Measurements from ENCODE around the gene CXCL17.

Gene CXCL17

DNA sequence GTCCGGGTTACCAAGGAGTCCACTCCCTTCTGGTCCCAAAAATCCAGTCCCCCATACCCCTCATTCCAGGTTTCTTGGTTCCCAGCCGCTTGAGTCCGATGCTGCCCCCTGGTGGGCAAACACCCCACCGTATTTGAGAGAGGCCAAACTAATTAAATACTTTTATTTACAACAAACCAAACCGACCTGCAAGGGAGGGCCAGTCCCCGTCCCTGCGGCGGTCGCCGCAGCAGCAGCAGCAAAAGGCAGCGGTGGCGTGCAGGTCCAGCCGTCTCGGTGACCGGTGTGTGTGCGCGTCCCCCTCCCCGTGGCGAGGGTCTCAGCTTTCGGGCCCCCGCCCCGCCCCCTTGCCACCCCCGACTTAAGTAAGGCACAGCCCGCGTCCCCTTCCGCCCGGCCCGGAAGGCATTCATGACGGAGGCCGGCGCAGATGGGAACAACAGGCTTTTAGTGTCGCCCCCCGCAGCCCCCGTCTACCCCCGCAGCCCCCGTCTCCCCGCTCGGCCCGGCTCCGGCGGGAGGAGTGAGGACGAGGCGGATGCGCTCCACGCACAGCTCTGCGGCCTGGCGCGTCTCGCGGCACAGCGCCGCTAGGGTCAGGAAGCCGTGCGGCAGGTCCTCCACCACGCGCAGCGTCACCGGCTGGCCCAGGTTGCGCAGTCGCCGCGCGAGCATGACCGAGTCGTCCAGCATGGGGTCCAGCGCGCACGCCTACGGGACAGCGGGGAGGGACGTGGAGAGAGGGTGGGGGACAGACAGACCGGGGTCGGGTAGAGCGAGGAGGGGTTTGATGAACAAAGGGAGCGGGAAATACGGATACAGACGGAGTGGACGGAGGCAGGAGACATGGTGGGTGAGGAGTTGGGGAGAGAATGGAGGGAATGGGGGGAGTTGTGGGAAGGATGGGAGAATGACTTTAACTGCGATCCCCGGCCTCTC, 41.1 kb downstream of the CXCL17 start:
- peak; percentile 48 for FAIRE-seq
- DNase-seq (ENCODE audit: low spot score): peak; percentile 66

DNA sequence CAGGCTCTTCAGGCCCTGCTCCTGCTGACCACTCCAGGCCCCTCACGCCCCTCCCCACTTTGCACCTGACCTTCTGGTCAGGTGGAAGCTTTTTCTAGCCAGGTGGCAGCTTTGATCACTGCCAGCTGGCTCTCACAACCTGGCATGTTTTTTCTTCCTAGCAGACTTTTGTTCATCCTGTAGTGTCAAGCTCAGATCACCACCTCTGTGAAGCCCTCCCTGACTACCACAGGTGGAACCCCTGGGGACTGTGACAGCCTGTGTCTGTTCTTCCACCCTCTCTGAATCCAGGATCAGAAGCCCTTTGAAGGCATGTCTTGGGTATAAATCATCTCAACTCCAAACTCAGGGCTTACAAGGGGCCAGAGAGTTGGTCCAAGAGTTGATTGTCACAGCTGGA, 42.3 kb downstream of the CXCL17 start:
- DNase-seq (ENCODE audit: low spot score): no peak
- FAIRE-seq: no peak

DNA sequence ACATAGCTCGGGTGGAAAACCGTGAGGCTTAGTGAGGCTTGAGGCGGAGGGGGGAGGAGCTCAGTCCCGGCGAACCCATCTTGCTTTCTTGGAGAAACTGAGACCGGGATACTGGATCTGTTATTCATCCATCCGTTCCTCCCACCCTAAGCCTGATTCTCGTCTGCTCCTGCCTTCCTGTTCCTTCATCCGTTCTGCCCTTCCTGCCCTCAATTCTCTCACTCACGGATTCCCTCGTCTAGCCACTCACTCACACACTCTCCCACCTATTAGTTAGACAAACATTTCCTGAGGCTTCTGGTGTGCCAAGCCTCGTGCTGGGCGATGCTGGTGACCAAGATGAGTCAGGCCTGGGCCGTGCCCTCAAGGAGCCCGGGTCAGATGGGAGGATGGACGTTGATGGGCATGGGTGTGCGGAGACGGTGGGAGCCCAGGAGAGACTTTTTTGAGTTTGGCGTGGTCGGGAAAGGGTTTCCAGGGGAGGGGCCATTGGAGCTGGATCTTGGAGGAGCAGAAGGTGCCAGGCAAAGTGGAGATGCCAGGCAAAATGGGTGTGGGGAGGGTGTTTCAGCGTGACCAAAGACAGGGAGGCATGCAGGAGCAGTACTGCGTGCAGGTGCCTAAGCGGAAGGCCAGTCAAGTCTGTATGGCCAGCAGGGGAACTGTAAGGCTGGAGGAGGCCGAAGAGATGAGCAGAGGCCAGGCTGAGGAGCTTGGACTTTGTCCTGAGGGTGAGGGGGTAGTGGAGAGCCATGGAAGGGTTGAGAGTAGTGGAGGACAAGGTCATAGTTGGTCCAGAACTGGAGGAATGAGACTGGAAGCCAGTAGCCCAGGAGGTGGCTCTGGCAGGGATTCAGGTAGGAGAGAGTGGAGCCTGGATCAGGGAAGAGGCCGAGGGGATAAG, 45.2 kb downstream of the CXCL17 start:
- DNase-seq (ENCODE audit: low spot score) (no peak), FAIRE-seq (no peak)

GRCh38 chr19:42396381-42397262, 46.1 kb downstream of the CXCL17 start:
- FAIRE-seq: peak; percentile 78
- DNase-seq (ENCODE audit: low spot score): peak; percentile 100

DNA sequence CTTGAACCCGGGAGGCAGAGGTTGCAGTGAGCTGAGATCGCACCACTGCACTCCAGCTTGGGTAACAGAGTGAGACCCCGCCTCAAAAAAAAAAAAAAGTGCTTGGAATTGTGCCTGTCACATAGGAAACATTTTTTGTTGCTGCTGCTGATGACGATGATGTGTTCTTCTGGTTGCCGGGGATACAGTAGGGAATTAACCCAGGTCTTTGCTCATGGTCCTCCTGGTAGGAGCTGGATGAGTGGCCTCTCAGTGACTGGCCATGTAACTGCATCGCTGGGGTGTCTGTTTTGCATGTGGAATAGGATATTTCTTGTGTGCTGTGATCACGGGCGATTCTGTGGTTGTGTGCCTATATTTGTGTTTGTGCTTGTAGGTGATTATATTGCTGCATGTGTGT, 48.0 kb downstream of the CXCL17 start:
- FAIRE-seq (no peak), DNase-seq (ENCODE audit: low spot score) (no peak)

GRCh38 chr19:42392165-42392564, 50.6 kb downstream of the CXCL17 start:
- DNase-seq (ENCODE audit: low spot score) (no peak), FAIRE-seq (no peak)

- DNase-seq (ENCODE audit: low spot score) (no peak), FAIRE-seq (no peak)
Measured at GRCh38 chr19:42389899-42390298, 52.8 kb downstream of the CXCL17 start, which contains the start of gene CNFN. Gene CNFN (minus strand): TSS chr19:42390297. CDS start chr19:42389037, 1,260 bp downstream.

GRCh38 chr19:42388851-42389489, 53.8 kb downstream of the CXCL17 start:
- FAIRE-seq: no peak

DNA sequence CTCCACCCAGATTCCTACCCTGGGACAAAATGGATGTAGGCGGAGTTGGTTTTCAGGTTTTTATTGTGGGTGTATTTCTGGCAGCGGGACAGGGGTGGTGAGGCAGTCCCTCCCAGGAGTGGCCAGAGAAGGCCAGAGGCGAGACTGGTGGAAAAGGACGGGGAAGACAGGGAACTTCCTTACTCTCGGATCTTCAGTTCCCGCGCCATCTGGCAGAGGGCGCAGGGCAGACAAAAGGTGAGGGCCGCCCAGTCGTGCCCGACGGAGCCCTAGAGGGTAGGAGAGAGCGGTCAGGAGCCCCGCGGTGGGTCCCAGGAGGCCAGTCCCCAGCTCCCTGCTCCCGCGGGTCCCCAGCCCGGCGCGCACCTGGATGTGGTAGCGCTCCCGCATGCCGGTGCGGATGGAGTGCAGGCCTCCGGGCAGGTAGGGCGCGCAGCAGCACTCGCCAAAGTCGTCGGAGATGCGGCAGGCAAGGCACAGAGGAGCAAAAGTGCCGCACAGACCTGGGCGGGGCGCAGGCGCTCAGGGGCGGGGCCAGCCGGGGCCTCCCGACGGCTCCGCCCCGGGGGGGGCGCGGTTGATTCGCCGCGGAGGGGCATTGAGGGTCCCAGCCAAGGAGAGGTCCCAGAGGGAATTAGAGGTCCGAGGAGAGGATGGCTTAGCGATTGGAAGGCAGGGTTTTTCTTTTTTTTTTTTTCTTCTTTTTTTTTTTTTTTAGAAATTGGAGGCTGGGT, 55.6 kb downstream of the CXCL17 start:
- FAIRE-seq (peak; percentile 48), DNase-seq (ENCODE audit: low spot score) (peak; percentile 93)

More at GRCh38 chr19:42388851-42389489, 53.8 kb downstream of the CXCL17 start:
- no peak for DNase-seq (ENCODE audit: low spot score)

- DNase-seq (ENCODE audit: low spot score) (no peak), FAIRE-seq (no peak)
Measured at GRCh38 chr19:42380155-42380554, 62.6 kb downstream of the CXCL17 start.
